ENCODE results near the gene ATXN2. TPM values are rescaled to one million over a fixed set of nuclear protein-coding genes. Genes with fewer than 3 reads are reported as not detected.

The ATXN2 gene
- total RNA-seq, 1 experiment from 2014 or later = 108 TPM

- peaks cover 27% of the 10 kb centered on the region; the same call in 1 of the 2 replicates for H3F3A ChIP-seq (ENCODE audit: insufficient read depth, low read depth)
- no peak for DNase-seq
- no peak overlapping the region for H3K27ac ChIP-seq
- H3K4me3 ChIP-seq = no peak overlapping the region
- H3K36me3 ChIP-seq (ENCODE audit: low read depth) = no peaks in the 10 kb centered on the region
- H3K4me1 ChIP-seq (replicated peaks; ENCODE audit: insufficient read depth) = peaks cover 35% of the 10 kb centered on the region
- POLR2A ChIA-PET (ENCODE audit: unreplicated experiment) = no interaction called here
- H4K20me1 ChIP-seq (ENCODE audit: insufficient read depth) = peaks cover 9% of the 10 kb centered on the region; the same call in 1 of the 2 replicates
- H3K27me3 ChIP-seq (ENCODE audit: insufficient read depth, low read depth) = no peaks in the 10 kb centered on the region
- H3K9me2 ChIP-seq (ENCODE audit: insufficient read depth) = no peaks in the 10 kb centered on the region
- CTCF ChIA-PET = interaction anchor here (0.6 kb wide), 1 partner anchor 19 kb away, joined by 6 read pairs; no protein-coding TSS in a partner anchor
- intact Hi-C loops (cut with micrococcal nuclease; ENCODE audit: unreplicated experiment) = no loop called here
- TF ChIP-seq CTCF (conservative IDR thresholded peaks at IDR 0.05) = no peak
- no peak for TF ChIP-seq EZH2 (IDR thresholded peaks at IDR 0.05; ENCODE audit: low read depth)
- no peaks in the 10 kb centered on the region for H3K9me3 ChIP-seq (ENCODE audit: insufficient read depth, low read depth)
- no peak overlapping the region for H2AFZ ChIP-seq
- H3K79me2 ChIP-seq (ENCODE audit: low read depth) = peaks cover 34% of the 10 kb centered on the region
- no TSS peak for BruUV-seq (replicated peaks)
- no peak overlapping the region for H3K4me2 ChIP-seq
Observed at GRCh38 chr12:111412830-111413441, 186.2 kb downstream of the ATXN2 start.

GRCh38 chr12:111412007-111412829 is 186.9 kb downstream of the ATXN2 start:
- ChIA-PET CTCF (interaction anchor here (0.6 kb wide), 1 partner anchor 19 kb away, joined by 6 read pairs; no protein-coding TSS in a partner anchor), POLR2A (ENCODE audit: unreplicated experiment) (interaction anchor here (0.5 kb wide), 1 partner anchor 16 kb away, joined by 3 read pairs; no protein-coding TSS in a partner anchor)
- H3K27ac ChIP-seq = no peak overlapping the region
- no peaks in the 10 kb centered on the region for H3K27me3 ChIP-seq (ENCODE audit: insufficient read depth, low read depth)
- no TSS peak for BruUV-seq (replicated peaks)
- intact Hi-C loops (cut with micrococcal nuclease; ENCODE audit: unreplicated experiment) = no loop called here
- H2AFZ ChIP-seq = no peak overlapping the region
- no peak overlapping the region for H3K4me2 ChIP-seq
- H3K79me2 ChIP-seq (ENCODE audit: low read depth) = peaks cover 41% of the 10 kb centered on the region
- no peaks in the 10 kb centered on the region for H3K36me3 ChIP-seq (ENCODE audit: low read depth)
- no peak overlapping the region for H3K4me3 ChIP-seq
- no peaks in the 10 kb centered on the region for H3K9me3 ChIP-seq (ENCODE audit: insufficient read depth, low read depth)
- peaks cover 31% of the 10 kb centered on the region; the same call in 1 of the 2 replicates for H3F3A ChIP-seq (ENCODE audit: insufficient read depth, low read depth)
- H3K4me1 ChIP-seq (replicated peaks; ENCODE audit: insufficient read depth) = peaks cover 41% of the 10 kb centered on the region
- peaks cover 9% of the 10 kb centered on the region; the same call in 1 of the 2 replicates for H4K20me1 ChIP-seq (ENCODE audit: insufficient read depth)
- no peaks in the 10 kb centered on the region for H3K9me2 ChIP-seq (ENCODE audit: insufficient read depth)
- no peak for DNase-seq
- no peak for TF ChIP-seq EZH2 (IDR thresholded peaks at IDR 0.05; ENCODE audit: low read depth)
- no peak for TF ChIP-seq CTCF (conservative IDR thresholded peaks at IDR 0.05)

DNA sequence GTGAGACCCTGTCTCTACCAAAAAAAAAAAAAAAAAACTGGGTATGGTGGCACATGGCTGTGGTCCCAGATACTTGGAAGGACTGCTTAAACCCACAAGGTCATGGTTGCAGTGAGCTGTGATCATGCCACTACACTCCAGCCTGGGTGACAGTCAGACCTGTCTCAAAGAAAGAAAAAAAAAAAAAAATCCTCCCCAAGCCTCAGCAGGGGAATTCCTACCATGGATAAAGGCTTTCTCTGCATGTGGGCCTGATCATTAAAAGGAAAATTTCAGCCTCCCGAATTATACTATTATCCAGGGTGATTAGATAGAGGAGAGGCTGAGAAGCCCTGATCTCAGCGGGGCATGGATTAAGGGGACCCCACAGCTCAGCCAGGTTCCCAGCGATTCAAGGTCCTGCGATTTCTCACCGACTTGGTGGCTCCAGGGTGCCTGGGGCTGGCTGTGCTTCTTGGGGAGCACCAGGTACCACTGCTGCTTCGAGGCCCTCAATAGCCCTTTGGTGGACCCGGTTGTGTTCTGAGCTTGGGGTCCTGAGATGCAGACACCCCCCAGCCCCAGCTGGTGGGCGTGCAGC is 187.8 kb downstream of the ATXN2 start:
- Histone ChIP-seq H2AFZ (no peak overlapping the region), H3K27me3 (ENCODE audit: insufficient read depth, low read depth) (no peaks in the 10 kb centered on the region), H3F3A (ENCODE audit: insufficient read depth, low read depth) (peaks cover 31% of the 10 kb centered on the region; the same call in 1 of the 2 replicates), H3K27ac (no peak overlapping the region), H3K9me3 (ENCODE audit: insufficient read depth, low read depth) (no peaks in the 10 kb centered on the region), H3K9me2 (ENCODE audit: insufficient read depth) (no peaks in the 10 kb centered on the region), H3K36me3 (ENCODE audit: low read depth) (no peaks in the 10 kb centered on the region), H3K4me1 (replicated peaks; ENCODE audit: insufficient read depth) (peaks cover 48% of the 10 kb centered on the region), H3K79me2 (ENCODE audit: low read depth) (peaks cover 51% of the 10 kb centered on the region), H4K20me1 (ENCODE audit: insufficient read depth) (peaks cover 9% of the 10 kb centered on the region; the same call in 1 of the 2 replicates), H3K4me3 (no peak overlapping the region), H3K4me2 (no peak overlapping the region)
- ChIA-PET CTCF (no interaction called here), POLR2A (ENCODE audit: unreplicated experiment) (no interaction called here)
- no peak for DNase-seq
- BruUV-seq (replicated peaks) = no TSS peak
- TF ChIP-seq CTCF (conservative IDR thresholded peaks at IDR 0.05) (no peak), EZH2 (IDR thresholded peaks at IDR 0.05; ENCODE audit: low read depth) (no peak)
- intact Hi-C loops (cut with micrococcal nuclease; ENCODE audit: unreplicated experiment) = no loop called here
